PC-9 (cell line): ENCODE results near the gene HSBP1. TPM values are rescaled to one million over a fixed set of nuclear protein-coding genes. Genes with fewer than 3 reads are reported as not detected.
A peak's percentile ranks its signal among the peaks of the same experiment; 100 is the strongest.

Experiments used
- BruUV-seq: library from RNA; stranded (reverse); fragments of 400-500 nt; replicated peaks from 2 replicates; lab custom pipeline; 2021; lab: Mats Ljungman, UMichigan
- CTCF ChIA-PET: fragments of 300-600 bp; sonication (Branson Sonifier 250); formaldehyde crosslinking; loops from one replicate; lab custom pipeline; 2022; ENCODE audit warnings: antibody characterized with exemption; lab: Charles Lee
- POLR2A ChIA-PET: fragments of 300-600 bp; sonication (Branson Sonifier 250); formaldehyde crosslinking; loops from one replicate; lab custom pipeline; 2022; ENCODE audit warnings: antibody characterized with exemption; ENCODE audit not compliant: unreplicated experiment; lab: Charles Lee
- DNase-seq, 2 experiments: peaks; one replicate each; pipeline versions ENCODE4 v3.0.0 to v3.0.0-alpha.2; 2015 to 2022; ENCODE audit warnings: mixed read lengths in 1 of 2
- H2AFZ ChIP-seq: fragments of 200-600 bp; sonication (generic); 2 replicates; pipeline ENCODE4 v1.8.1; 2017; ENCODE audit warnings: antibody characterized with exemption
- H3F3A ChIP-seq: fragments of 200-600 bp; sonication (generic); 2 replicates; pipeline ENCODE4 v1.8.1; 2017; ENCODE audit warnings: antibody characterized with exemption, mild to moderate bottlenecking, low read depth; ENCODE audit not compliant: insufficient read depth
- H3K27ac ChIP-seq: fragments of 200-600 bp; sonication (generic); 2 replicates; pipeline ENCODE4 v1.6.1; 2016; ENCODE audit warnings: mixed run types
- H3K27me3 ChIP-seq: fragments of 200-600 bp; sonication (generic); 2 replicates; pipeline ENCODE4 v1.6.1; 2016; ENCODE audit warnings: low read depth, mixed run types; ENCODE audit not compliant: insufficient read depth
- H3K36me3 ChIP-seq: fragments of 200-600 bp; sonication (generic); 2 replicates; pipeline ENCODE4 v1.6.1; 2016; ENCODE audit warnings: low read depth, mixed run types
- H3K4me1 ChIP-seq: fragments of 200-600 bp; sonication (generic); replicated peaks from 2 replicates; pipeline ENCODE4 v1.6.1; 2016; ENCODE audit warnings: mixed run types; ENCODE audit not compliant: insufficient read depth
- H3K4me2 ChIP-seq: fragments of 200-600 bp; sonication (generic); 2 replicates; pipeline ENCODE4 v1.6.1; 2017; ENCODE audit warnings: mixed run types
- H3K4me3 ChIP-seq: fragments of 200-600 bp; sonication (generic); 2 replicates; pipeline ENCODE4 v1.6.1; 2016; ENCODE audit warnings: mixed run types
- H3K79me2 ChIP-seq: fragments of 200-600 bp; sonication (generic); 2 replicates; pipeline ENCODE4 v1.6.1; 2017; ENCODE audit warnings: low read depth, mixed run types
- H3K9me2 ChIP-seq: fragments of 200-600 bp; sonication (generic); 2 replicates; pipeline ENCODE4 v1.8.1; 2017; ENCODE audit warnings: mild to moderate bottlenecking; ENCODE audit not compliant: insufficient read depth
- H3K9me3 ChIP-seq: fragments of 200-600 bp; sonication (generic); 2 replicates; pipeline ENCODE4 v1.8.1; 2016; ENCODE audit warnings: low read depth; ENCODE audit not compliant: insufficient read depth
- H4K20me1 ChIP-seq: fragments of 200-600 bp; sonication (generic); 2 replicates; pipeline ENCODE4 v1.8.1; 2017; ENCODE audit not compliant: insufficient read depth
- CTCF ChIP-seq: fragments of 200-600 bp; sonication (generic); conservative IDR thresholded peaks from 2 replicates; pipeline ENCODE4 v1.6.1; 2017; ENCODE audit warnings: mixed run types, antibody characterized with exemption, mild to moderate bottlenecking, moderate library complexity
- EZH2 ChIP-seq: fragments of 200-600 bp; sonication (generic); IDR thresholded peaks from 2 replicates; pipeline ENCODE4 v1.8.0; 2017; ENCODE audit warnings: antibody characterized with exemption, low read depth
- intact Hi-C: fragments of 100-400 bp; cut with micrococcal nuclease; formaldehyde crosslinking; loops from one replicate; pipeline ENCODE4 v1.10.0; 2022; ENCODE audit not compliant: unreplicated experiment
- total RNA-seq: library from RNA; stranded (reverse); gene quantifications from 2 replicates; pipeline ENCODE4 v1.2.3, GENCODE V29; 2021

HSBP1 gene
- total RNA-seq, 1 experiment from 2014 or later: 130 TPM

DNA sequence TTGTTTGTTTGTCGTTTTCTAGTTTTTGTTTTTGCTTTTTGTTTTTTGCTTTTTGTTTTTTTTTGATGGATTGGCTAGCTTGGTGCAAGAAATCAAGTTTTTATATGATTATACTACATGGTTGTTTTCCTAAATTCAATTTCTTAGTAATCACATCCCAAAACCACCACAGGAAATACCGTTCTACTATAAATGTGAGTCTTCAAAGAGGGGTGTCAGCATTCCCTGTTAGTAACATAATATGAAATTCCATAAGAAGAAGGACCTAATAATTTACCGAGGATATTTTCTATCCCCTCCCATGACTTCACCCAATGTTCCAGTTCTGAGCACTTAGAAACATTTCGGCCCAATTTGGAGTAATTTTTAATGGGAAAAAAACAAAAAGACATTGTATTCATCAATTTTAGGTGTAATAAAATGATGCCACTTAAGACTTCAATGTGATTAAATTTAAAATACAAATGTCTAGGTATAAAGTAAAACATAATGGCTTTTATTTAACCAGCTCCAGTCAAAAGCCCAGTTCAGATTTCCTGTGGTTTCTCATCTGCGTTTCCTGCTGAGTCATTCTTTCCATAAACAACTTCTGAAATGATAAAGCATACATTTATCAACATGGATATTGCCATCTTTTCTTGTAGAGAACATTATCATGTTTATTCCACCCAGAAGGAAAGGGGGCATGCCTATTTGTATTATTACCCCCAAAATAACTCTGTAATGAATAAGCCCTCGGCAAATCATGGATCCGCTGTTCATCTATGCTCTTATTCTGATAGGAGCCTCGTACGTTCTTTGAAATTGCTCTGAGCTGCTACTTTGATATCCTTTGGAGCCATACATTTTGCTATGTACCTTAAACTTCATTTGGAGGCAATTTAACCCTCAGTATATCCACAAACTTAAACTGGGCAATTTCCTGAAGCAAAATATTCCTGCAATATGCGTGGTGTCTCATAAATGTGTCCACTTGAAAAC is 28.1 kb downstream of the HSBP1 start:
- no peak overlapping the region for H3K4me3 ChIP-seq
- H4K20me1 ChIP-seq: no peaks in the 10 kb centered on the region
- no peak overlapping the region for H3K27ac ChIP-seq
- H3K36me3 ChIP-seq: no peaks in the 10 kb centered on the region
- peak in 1 of 2 experiments; percentile 27 for DNase-seq
- H3K27me3 ChIP-seq: peaks cover 50% of the 10 kb centered on the region
- H3K9me3 ChIP-seq: no peaks in the 10 kb centered on the region
- ChIA-PET CTCF (no interaction called here), POLR2A (interaction anchor here (0.6 kb wide), 1 partner anchor 1548 kb away, joined by 6 read pairs; no protein-coding TSS in a partner anchor)
- intact Hi-C loops: no loop called here
- no peak overlapping the region for H2AFZ ChIP-seq
- H3K4me2 ChIP-seq: 0 out of 2 replicates have a peak overlapping the region, but pooled peaks have one; percentile 0
- H3F3A ChIP-seq: no peaks in the 10 kb centered on the region
- no peaks in the 10 kb centered on the region for H3K9me2 ChIP-seq
- TF ChIP-seq EZH2 (no peak), CTCF (no peak)
- BruUV-seq: no TSS peak
- H3K4me1 ChIP-seq: peaks cover 8% of the 10 kb centered on the region
- H3K79me2 ChIP-seq: no peaks in the 10 kb centered on the region

DNA sequence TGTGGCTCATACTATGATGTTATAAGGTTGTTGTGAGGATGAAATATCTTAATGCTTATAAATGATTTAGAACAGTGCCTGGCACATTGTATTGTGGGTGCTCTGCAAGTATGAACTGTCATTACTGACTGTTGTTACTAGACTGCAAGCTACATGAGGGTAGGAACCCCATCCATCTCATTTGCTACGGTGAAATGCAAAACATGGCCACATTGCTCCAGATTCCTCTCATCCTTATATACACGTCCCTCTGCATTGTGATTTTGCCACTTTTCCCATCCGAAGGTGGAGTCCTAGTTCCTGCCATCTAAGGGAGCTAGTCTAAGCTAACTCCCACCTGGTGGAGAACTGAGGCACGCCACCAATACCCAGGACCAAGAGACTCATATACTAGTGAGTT is 29.8 kb downstream of the HSBP1 start:
- Histone ChIP-seq H3K27ac (no peak overlapping the region), H3F3A (no peaks in the 10 kb centered on the region), H3K9me3 (no peaks in the 10 kb centered on the region), H3K4me3 (no peak overlapping the region), H3K79me2 (no peaks in the 10 kb centered on the region), H4K20me1 (no peaks in the 10 kb centered on the region), H3K27me3 (peaks cover 54% of the 10 kb centered on the region), H3K36me3 (no peaks in the 10 kb centered on the region), H3K4me1 (peaks cover 8% of the 10 kb centered on the region), H3K9me2 (no peaks in the 10 kb centered on the region; the same call in 1 of the 2 replicates), H2AFZ (no peak overlapping the region), H3K4me2 (no peak overlapping the region)
- BruUV-seq: no TSS peak
- no peak for DNase-seq
- no peak for TF ChIP-seq CTCF
- no peak for TF ChIP-seq EZH2
- ChIA-PET POLR2A (interaction anchor here (0.6 kb wide), 1 partner anchor 33 kb away, joined by 6 read pairs; no protein-coding TSS in a partner anchor), CTCF (no interaction called here)
- intact Hi-C loops: no loop called here

GRCh38 chr16:83838151-83838550 is 30.4 kb downstream of the HSBP1 start:
- Histone ChIP-seq H3K4me2 (no peak overlapping the region), H3K9me2 (no peaks in the 10 kb centered on the region; the same call in 1 of the 2 replicates), H3K27me3 (peaks cover 58% of the 10 kb centered on the region), H4K20me1 (no peaks in the 10 kb centered on the region), H2AFZ (no peak overlapping the region), H3K36me3 (no peaks in the 10 kb centered on the region), H3K4me1 (peaks cover 8% of the 10 kb centered on the region), H3K4me3 (no peak overlapping the region), H3K27ac (no peak overlapping the region), H3F3A (no peaks in the 10 kb centered on the region), H3K79me2 (no peaks in the 10 kb centered on the region), H3K9me3 (no peaks in the 10 kb centered on the region)
- TF ChIP-seq CTCF (no peak), EZH2 (no peak)
- no TSS peak for BruUV-seq
- intact Hi-C loops: no loop called here
- CTCF ChIA-PET: no interaction called here
- POLR2A ChIA-PET: interaction anchor here (0.6 kb wide), 1 partner anchor 32 kb away, joined by 6 read pairs; no protein-coding TSS in a partner anchor
- no peak for DNase-seq
